H9 (cell line): Measurements from ENCODE around the gene GGPS1. TPM values are rescaled to one million over a fixed set of nuclear protein-coding genes. Genes with fewer than 3 reads are reported as not detected.

Experiments used
- DNase-seq: peaks from one replicate; pipeline ENCODE4 v3.0.0-alpha.2; 2017
- H2AFZ ChIP-seq: one replicate; pipeline ENCODE4 v1.6.1; 2013; ENCODE audit warnings: mild to moderate bottlenecking, low read length, control low read depth, moderate library complexity
- H2AK5ac ChIP-seq: 2 replicates; pipeline ENCODE4 v1.6.1; 2013; ENCODE audit warnings: low read length, control low read depth, mixed read lengths; ENCODE audit not compliant: insufficient read length
- H2BK120ac ChIP-seq: one replicate; pipeline ENCODE4 v1.6.1; 2013; ENCODE audit warnings: low read depth, mild to moderate bottlenecking, low read length, control low read depth, inconsistent platforms; ENCODE audit not compliant: poor library complexity, severe bottlenecking
- H2BK12ac ChIP-seq: 2 replicates; pipeline ENCODE4 v1.6.1; 2013; ENCODE audit warnings: low read length, control low read depth, mixed read lengths, low read depth; ENCODE audit not compliant: insufficient read length
- H2BK15ac ChIP-seq: 2 replicates; pipeline ENCODE4 v1.6.1; 2013; ENCODE audit warnings: low read depth, low read length, control low read depth
- H2BK20ac ChIP-seq: one replicate; pipeline ENCODE4 v1.6.1; 2013; ENCODE audit warnings: low read depth, mild to moderate bottlenecking, low read length, control low read depth, inconsistent platforms; ENCODE audit not compliant: poor library complexity, severe bottlenecking
- H2BK5ac ChIP-seq: 2 replicates; pipeline ENCODE4 v1.6.1; 2013; ENCODE audit warnings: low read length, control low read depth, mixed read lengths; ENCODE audit not compliant: insufficient read length
- H3K14ac ChIP-seq: 2 replicates; pipeline ENCODE4 v1.6.1; 2013; ENCODE audit warnings: low read length, control low read depth; ENCODE audit not compliant: insufficient read depth
- H3K18ac ChIP-seq: 2 replicates; pipeline ENCODE4 v1.6.1; 2013; ENCODE audit warnings: low read depth, mild to moderate bottlenecking, mixed read lengths, low read length, control low read depth; ENCODE audit not compliant: insufficient read length
- H3K23ac ChIP-seq: 2 replicates; pipeline ENCODE4 v1.6.1; 2013; ENCODE audit warnings: low read length, control low read depth, mixed read lengths, low read depth; ENCODE audit not compliant: insufficient read length
- H3K23me2 ChIP-seq: 2 replicates; pipeline ENCODE4 v1.6.1; 2013; ENCODE audit warnings: low read depth, mild to moderate bottlenecking, mixed read lengths, low read length, control low read depth; ENCODE audit not compliant: insufficient read length, poor library complexity, severe bottlenecking
- H3K27ac ChIP-seq: 2 replicates; pipeline ENCODE4 v1.5.1; 2013; ENCODE audit warnings: low read length, control low read depth, mixed read lengths, low read depth; ENCODE audit not compliant: insufficient read length
- H3K27me3 ChIP-seq: 2 replicates; pipeline ENCODE4 v1.6.1; 2013; ENCODE audit warnings: low read length, control low read depth, inconsistent platforms; ENCODE audit not compliant: insufficient read depth
- H3K4ac ChIP-seq: 2 replicates; pipeline ENCODE4 v1.6.1; 2013; ENCODE audit warnings: low read depth, mild to moderate bottlenecking, control low read depth, inconsistent platforms, low read length, moderate library complexity
- H3K4me1 ChIP-seq: 2 replicates; pipeline ENCODE4 v1.6.1; 2013; ENCODE audit warnings: low read length, control low read depth, inconsistent platforms; ENCODE audit not compliant: insufficient read depth
- H3K4me2 ChIP-seq: 2 replicates; pipeline ENCODE4 v1.6.1; 2013; ENCODE audit warnings: low read length, control low read depth, mixed read lengths; ENCODE audit not compliant: insufficient read length, insufficient read depth
- H3K56ac ChIP-seq: 2 replicates; pipeline ENCODE4 v1.6.1; 2013; ENCODE audit warnings: low read depth, mild to moderate bottlenecking, mixed read lengths, low read length, control low read depth; ENCODE audit not compliant: insufficient read length
- H3K79me1 ChIP-seq: 2 replicates; pipeline ENCODE4 v1.6.1; 2013; ENCODE audit warnings: low read depth, mild to moderate bottlenecking, moderate library complexity, low read length, control low read depth, inconsistent platforms; ENCODE audit not compliant: insufficient read depth, poor library complexity, severe bottlenecking
- H3K79me2 ChIP-seq: 2 replicates; pipeline ENCODE4 v1.6.1; 2013; ENCODE audit warnings: low read length, control low read depth, inconsistent platforms; ENCODE audit not compliant: insufficient read depth
- H3K9ac ChIP-seq: 2 replicates; pipeline ENCODE4 v1.6.1; 2013; ENCODE audit warnings: low read length, control low read depth, mixed read lengths; ENCODE audit not compliant: insufficient read length; ENCODE audit errors: extremely low read depth
- H3K9me3 ChIP-seq: one replicate; pipeline ENCODE4 v1.6.1; 2013; ENCODE audit warnings: low read depth, low read length, inconsistent platforms; ENCODE audit not compliant: control insufficient read depth
- H3T11ph ChIP-seq: one replicate; pipeline ENCODE4 v1.6.1; 2013; ENCODE audit warnings: mild to moderate bottlenecking, low read length, control low read depth, inconsistent platforms
- H4K20me1 ChIP-seq: one replicate; pipeline ENCODE4 v1.6.1; 2013; ENCODE audit not compliant: control insufficient read depth, insufficient read length, insufficient read depth
- H4K5ac ChIP-seq: 2 replicates; pipeline ENCODE4 v1.6.1; 2013; ENCODE audit warnings: low read depth, mild to moderate bottlenecking, mixed read lengths, low read length, control low read depth; ENCODE audit not compliant: insufficient read length
- H4K8ac ChIP-seq: replicated peaks from 2 replicates; pipeline ENCODE4 v1.6.1; 2013; ENCODE audit warnings: low read length, control low read depth, mixed read lengths, low read depth; ENCODE audit not compliant: insufficient read length
- H4K91ac ChIP-seq: 2 replicates; pipeline ENCODE4 v1.6.1; 2013; ENCODE audit warnings: low read depth, mild to moderate bottlenecking, moderate library complexity, mixed read lengths, low read length, control low read depth; ENCODE audit not compliant: insufficient read length
- H3K27ac Mint-ChIP-seq, 3 experiments: 2 replicates in 2 of 3; 3 replicates in 1 of 3; pipeline ENCODE4 v1.8.0; 2020 to 2021; ENCODE audit warnings: mixed read lengths in 3 of 3, mild to moderate bottlenecking in 1 of 3, moderate library complexity in 1 of 3
- H3K27me3 Mint-ChIP-seq: 2 replicates; pipeline ENCODE4 v1.8.0; 2021; ENCODE audit warnings: low read depth, mild to moderate bottlenecking, moderate library complexity, mixed read lengths
- H3K36me3 Mint-ChIP-seq, 3 experiments: 2 replicates in 2 of 3; 3 replicates in 1 of 3; pipeline ENCODE4 v1.8.0; 2020 to 2021; ENCODE audit warnings: low read depth in 3 of 3, mixed read lengths in 3 of 3; ENCODE audit not compliant: insufficient read depth in 1 of 3
- H3K4me1 Mint-ChIP-seq, 2 experiments: 2 replicates each; pipeline ENCODE4 v1.8.0; 2020; ENCODE audit warnings: mixed read lengths in 2 of 2
- H3K4me3 Mint-ChIP-seq, 2 experiments: 2 replicates in 1 of 2; 3 replicates in 1 of 2; pipeline ENCODE4 v1.8.0; 2020 to 2021; ENCODE audit warnings: mild to moderate bottlenecking in 2 of 2, mixed read lengths in 2 of 2, moderate library complexity in 1 of 2
- H3K9me3 Mint-ChIP-seq, 2 experiments: 2 replicates in 1 of 2; 3 replicates in 1 of 2; pipeline ENCODE4 v1.8.0; 2020; ENCODE audit warnings: mild to moderate bottlenecking in 2 of 2, mixed read lengths in 2 of 2, moderate library complexity in 1 of 2
- CTCF ChIP-seq: fragments of 200-600 bp; sonication (generic); conservative IDR thresholded peaks from 3 replicates; pipeline ENCODE4 v1.8.0; 2021; ENCODE audit warnings: antibody characterized with exemption, mild to moderate bottlenecking
- WGBS: extraction: QIAGEN DNeasy Blood & Tissue Kit; methylation state at CpG from one replicate; pipeline ENCODE4 v1.1.7; 2013; ENCODE audit warnings: missing lambda C conversion rate, low lambda C conversion rate, mixed read lengths; ENCODE audit not compliant: insufficient read length; ENCODE audit errors: extremely low coverage; 5-methylcytosine and 5-hydroxymethylcytosine counted together
- total RNA-seq: library from RNA; stranded (reverse); gene quantifications from 2 replicates; pipeline ENCODE4 v1.2.1, GENCODE V29; 2021

Gene GGPS1
- total RNA-seq, 1 experiment from 2014 or later, result 44.7 TPM

GRCh38 chr1:235367000-235367908 lies 38.9 kb downstream of the GGPS1 start, which contains the start of gene TBCE:
TBCE (plus strand) TSS chr1:235367427; CDS start chr1:235380050, 12,623 bp downstream.
- Mint-ChIP-seq H3K4me1 (peaks cover 15 to 16% of the 10 kb centered on the region in 2 experiments), H3K36me3 (peaks cover 5 to 15% (median 11%) of the 10 kb centered on the region in 3 experiments; a peak in 6 of 7 replicates), H3K4me3 (peak within 1 kb of the TSS; percentile 92 to 96), H3K27ac (peak within 1 kb of the TSS; percentile 91 to 98 (median 98)), H3K27me3 (no peaks in the 10 kb centered on the region), H3K9me3 (no peaks in the 10 kb centered on the region)
- Histone ChIP-seq H2AK5ac (no peak within 1 kb of the TSS), H3T11ph (no peak within 1 kb of the TSS), H3K79me2 (peaks cover 7% of the 10 kb centered on the region; the same call in 1 of the 2 replicates), H3K79me1 (peaks cover 3% of the 10 kb centered on the region), H3K56ac (no peak within 1 kb of the TSS), H3K27ac (peak within 1 kb of the TSS; percentile 37), H3K14ac (peak within 1 kb of the TSS; percentile 72; the same call in 1 of the 2 replicates), H3K27me3 (no peaks in the 10 kb centered on the region), H3K9me3 (no peaks in the 10 kb centered on the region), H3K4me2 (peak within 1 kb of the TSS; percentile 57), H3K18ac (no peak within 1 kb of the TSS), H3K9ac (peak within 1 kb of the TSS; percentile 74), H4K91ac (no peak within 1 kb of the TSS), H2BK120ac (no peak within 1 kb of the TSS), H4K8ac (no peak within 1 kb of the TSS), H2BK20ac (no peak within 1 kb of the TSS), H2AFZ (no peak within 1 kb of the TSS), H3K23me2 (no peaks in the 10 kb centered on the region), H2BK15ac (no peak within 1 kb of the TSS), H4K20me1 (no peaks in the 10 kb centered on the region), H3K23ac (no peak within 1 kb of the TSS), H4K5ac (no peak within 1 kb of the TSS), H2BK5ac (no peak within 1 kb of the TSS), H2BK12ac (no peak within 1 kb of the TSS), H3K4me1 (no peaks in the 10 kb centered on the region; the same call in 1 of the 2 replicates), H3K4ac (no peak within 1 kb of the TSS)
- DNase-seq, result peak; percentile 99
- TF ChIP-seq CTCF, result no peak
- no CpG with 5 or more reads among the region's 38 CpGs for WGBS
